ENCODE data around the gene RBM34.
"Not testable (repeated sequence)": the region's sequence is repeated elsewhere in the genome, so short reads cannot be mapped to it uniquely, and the experiment has no call there.

RBM34 gene

DNA sequence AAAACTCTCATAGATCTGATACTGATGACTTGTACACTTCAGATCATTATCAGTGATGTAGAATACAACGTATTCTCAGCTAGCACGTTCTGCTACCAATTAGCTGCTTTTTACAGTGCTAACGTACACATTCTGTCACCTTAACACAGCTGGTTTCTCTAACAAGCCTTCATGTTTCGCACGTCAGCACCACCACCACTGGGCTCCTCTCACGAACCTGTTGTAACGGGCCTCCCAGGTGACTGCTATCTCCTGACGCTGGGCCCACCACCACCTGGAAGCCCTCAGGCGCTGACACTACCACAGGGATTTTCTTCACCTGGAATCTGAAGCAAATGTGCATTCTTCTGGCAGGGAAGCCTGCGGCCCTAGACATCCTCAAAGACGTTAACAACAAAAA lies 52.2 kb downstream of the RBM34 start:
- no peak for DNase-seq

DNA sequence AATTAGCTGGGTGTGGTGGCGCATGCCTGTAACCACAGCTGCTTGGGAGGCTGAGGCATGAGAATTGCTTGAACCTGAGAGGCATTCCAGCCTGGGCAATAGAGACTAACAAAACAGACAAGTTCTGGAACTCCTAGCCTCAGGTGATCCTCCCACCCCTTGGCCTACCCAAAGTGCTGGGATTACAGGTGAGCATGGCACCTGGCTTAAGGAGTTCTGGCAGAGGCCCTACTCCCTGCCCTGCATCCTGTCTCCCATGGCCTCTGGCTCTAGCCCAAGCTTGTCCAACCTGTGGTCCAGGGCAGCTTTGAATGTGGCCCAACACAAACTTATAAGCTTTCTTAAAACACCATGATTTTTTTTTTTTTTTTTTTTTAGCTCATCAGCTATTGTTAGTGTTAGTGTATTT lies 52.9 kb downstream of the RBM34 start:
- DNase-seq, result no peak

DNA sequence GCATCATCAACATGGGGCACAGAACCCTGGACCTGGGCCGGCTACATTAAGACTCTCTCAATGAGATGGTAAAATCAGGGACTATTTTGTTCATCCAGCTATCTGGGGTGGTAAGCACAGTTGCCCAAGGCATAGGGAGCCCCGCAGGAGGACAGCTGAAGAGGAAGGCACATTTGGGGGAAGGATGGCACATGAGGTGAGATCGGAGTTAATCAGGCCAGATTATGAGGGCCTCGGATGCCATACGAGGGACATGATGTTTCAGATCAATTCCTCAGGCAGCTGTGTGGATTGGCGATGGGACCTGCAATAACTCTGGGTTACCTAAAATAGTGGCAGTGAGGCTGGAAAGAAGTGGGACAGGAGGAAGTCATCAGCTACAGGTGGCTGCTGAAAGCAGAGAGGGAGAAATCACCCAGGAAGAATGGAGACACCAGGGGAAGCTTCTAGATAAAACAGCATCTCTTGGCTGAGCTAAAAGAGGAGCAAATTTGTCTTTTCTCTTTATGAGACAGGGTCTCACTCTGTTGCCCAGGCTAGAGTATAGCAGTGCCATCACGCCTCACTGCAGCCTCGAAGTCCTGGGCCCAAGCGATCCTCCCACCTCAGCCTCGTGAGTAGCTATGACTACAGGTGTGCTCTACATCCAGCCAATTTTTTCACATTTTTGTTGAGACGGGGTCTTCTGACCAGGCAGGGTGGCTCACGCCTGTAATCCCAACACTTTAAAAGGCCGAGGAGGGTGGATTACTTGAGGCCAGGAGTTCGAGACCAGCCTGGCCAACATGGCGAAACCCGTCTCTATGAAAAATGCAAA lies 53.5 kb downstream of the RBM34 start:
- no peak for DNase-seq

DNA sequence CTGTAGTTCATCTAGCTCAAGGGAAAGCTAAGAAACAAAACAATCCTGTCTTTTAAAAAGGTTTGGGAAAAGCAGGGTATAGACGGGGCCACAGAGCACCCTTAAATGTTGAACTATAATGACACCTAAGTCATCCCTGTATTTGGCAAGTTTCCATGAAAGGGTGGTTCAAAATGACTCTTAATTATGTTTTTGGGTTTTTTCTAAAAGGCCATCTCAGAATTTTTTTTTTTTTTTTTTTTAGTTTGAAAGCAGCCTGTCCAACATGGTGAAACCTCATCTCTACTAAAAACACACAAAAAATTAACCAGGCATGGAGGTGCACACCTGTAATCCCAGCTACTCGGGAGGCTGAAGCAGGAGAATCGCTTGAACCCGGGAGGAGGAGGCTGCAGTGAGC lies 54.6 kb downstream of the RBM34 start:
- no peak for DNase-seq

DNA sequence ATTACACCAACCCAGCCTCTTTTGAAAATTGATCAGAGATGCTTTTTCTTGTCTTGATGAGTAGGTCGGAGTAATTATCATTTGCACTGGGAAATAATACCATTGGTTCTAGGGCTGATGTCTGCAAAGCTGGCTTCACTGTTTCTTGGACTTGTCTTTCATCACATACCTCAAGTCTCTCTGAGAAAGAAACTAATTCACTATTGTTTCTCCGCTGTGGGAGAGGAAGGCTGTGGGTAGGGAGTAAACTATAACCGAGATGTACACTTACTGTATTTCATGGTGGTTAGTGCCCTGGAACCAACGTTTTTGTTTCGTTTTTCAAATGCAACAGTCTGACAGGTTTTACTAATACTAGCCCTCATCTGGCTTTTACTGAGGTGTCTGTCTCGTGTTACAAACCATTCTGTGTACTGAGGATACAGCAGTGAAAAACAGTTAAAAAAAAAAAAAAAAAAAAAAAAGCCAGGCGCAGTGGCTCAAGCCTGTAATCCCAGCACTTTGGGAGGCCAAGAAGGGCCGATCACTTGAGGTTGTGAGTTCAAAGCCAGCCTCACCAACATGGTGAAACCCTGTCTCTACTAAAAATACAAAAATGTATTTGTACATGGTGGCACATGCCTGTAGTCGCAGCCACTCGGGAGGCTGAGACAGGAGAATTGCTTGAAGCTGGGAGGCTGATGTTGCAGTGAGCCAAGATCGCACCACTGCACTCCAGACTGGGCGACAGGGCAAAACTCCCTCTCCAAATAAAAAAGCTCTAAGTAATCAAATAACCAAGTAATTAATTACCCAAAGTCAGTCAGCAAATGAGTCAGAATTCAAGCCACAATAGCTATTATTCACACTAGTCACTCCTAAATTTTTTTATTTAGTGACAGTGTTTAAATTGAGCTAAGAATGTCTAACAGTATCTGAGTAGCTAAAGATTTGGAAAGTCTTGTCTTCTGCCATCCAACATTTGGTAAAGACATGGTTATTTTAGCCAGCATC lies 55.7 kb downstream of the RBM34 start:
- no peak for DNase-seq

DNA sequence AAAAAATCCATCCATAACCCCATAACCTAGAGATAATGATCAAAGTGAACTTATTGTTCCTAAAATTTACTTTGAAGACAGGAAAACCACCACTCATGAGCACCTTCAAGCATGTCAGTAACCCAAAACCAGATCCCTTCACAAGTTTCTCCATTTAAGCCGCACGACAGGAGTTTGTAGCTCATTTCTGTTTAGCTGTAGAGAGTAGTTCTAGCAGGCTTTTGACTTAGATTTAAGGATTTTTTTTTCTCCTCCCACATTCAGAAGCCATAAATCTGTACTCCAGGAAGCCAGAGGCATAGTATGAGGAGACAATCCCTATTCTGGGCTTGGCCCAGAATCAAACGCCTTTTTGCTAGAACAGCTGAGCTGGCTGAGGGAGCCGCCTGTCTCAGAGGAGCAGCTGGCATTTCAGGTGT lies 58.0 kb downstream of the RBM34 start:
- DNase-seq, result no peak

DNA sequence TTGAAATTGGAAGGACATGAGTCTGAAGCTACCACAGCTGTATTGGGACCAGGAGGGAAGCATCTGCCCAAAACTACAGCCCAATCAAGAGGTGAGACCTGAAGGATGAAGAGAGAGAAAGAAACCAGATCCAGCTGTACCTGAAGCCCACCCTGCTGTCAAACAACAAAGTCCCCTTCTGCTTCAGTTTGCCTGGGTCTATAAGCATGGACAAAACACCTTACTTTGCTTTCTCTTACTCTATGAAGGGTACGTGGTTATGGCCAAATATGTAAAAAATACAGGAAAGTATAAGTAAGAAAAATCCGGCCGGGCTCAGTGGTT lies 58.8 kb downstream of the RBM34 start:
- no peak for DNase-seq

DNA sequence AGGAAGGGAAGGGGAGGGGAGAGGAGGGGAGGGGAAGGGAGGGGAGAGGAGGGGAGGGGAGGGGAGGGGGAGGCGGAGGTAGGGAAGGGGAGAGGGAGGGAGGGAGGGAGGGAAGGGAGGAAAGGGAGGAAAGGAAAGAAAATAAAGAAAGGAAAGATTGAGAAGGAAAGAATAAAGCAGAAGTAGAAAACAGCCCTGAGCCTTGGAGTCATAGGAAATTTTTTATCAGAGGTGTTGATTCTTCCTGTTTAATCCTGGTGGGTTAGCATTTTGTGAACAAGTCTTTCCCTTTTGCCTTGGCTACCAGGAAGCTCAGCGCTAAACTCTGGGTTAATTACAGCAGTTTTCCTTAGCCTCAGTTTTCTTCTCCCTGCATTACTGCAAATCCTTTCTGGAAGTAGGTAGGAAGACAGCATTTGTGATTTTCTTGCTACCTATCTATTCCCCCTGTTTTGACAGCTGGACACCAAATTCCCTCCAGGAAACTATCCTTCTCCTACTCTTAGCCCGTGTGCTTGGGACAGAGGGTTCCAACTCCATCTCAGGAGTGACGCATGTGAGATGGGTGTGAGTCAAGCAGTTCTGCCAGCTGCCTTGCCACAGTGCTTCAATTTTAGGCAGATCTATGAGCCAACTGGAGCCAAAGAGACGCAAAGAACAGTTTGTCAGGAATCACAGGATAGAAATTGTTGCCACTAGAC lies 59.3 kb downstream of the RBM34 start:
- DNase-seq, result no peak

DNA sequence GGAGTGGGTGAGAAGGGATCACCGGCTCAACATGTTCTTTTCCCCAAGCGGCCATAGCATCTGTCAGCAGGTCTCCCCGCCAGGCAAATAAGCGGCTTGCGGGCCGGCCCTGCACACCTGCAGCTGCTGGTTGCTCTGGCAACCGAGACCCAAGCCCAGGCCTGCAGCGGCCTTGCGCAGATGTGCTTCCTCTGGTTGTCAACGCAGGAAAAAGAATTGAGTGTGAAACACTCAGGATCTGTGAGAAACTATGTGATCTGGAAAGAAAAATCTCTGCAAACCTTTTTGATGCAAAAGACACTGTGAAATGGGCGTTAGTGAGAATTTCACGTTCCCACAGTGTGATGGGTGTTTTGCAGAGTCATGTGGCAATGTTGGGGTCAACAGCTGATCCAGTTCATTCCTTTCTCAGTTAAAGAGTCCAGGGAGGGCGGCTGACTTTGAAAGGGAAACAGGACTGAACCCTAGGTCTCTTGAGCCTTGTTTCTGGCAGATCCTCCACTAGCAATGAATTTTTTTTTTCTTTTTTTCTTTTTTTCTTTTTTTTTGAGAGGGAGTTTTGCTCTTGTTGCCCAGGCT lies 60.8 kb downstream of the RBM34 start:
- DNase-seq, result no peak

DNA sequence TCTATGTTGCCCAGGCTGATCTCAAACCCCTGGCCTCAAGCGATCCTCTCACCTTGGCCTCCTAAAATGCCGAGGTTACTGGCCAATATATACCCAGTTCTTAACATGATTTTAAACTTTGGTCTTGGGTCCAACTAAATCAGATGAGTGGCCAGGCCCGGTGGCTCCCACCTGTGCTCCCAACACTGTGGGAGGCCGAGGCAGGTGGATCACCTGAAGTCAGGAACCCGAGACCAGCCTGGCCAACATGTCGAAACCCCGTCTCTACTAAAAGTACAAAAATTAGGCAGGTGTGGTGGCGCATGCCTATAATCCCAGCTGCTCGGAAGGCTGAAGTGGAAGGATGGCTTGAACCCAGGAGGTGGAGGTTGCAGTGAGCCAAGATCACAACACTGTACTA lies 62.1 kb downstream of the RBM34 start:
- DNase-seq, result no peak

DNA sequence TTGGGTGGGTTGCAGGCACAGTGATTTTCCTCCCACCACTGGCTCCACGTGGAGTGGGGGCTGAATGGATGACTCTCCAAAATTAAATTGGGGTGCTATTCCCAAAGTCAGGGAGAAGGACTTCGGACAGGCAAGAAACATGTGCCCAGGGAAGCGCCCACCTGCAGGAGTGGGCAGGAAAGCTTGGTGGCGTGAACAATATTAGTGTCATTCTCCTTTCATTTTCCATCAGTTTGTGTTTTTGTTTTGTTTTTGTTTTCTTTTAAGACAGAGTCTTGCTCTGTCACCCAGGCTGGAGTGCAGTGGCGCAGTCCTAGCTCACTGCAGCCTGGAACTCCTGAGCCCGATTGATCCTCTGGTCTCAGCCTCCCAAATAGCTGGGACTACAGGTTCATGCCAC lies 62.5 kb downstream of the RBM34 start:
- no peak for DNase-seq

DNA sequence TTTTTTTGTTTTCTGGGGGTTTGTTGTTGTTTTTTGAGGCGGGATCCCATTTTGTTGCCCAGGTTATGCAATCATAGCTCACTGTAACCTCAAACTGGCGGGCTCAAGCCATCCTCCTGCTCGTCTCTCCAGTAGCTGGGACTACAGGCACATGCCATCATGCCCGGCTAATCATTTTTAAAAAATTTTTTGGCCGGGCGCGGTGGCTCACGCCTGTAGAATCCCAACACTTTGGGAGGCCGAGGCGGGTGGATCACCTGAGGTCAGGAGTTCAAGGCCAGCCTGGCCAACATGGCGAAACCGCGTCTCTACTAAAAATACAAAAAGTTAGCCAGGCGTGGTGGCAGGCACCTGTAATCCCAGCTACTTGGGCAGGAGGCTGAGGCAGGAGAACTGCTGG lies 63.5 kb downstream of the RBM34 start:
- not testable (repeated sequence) for DNase-seq

DNA sequence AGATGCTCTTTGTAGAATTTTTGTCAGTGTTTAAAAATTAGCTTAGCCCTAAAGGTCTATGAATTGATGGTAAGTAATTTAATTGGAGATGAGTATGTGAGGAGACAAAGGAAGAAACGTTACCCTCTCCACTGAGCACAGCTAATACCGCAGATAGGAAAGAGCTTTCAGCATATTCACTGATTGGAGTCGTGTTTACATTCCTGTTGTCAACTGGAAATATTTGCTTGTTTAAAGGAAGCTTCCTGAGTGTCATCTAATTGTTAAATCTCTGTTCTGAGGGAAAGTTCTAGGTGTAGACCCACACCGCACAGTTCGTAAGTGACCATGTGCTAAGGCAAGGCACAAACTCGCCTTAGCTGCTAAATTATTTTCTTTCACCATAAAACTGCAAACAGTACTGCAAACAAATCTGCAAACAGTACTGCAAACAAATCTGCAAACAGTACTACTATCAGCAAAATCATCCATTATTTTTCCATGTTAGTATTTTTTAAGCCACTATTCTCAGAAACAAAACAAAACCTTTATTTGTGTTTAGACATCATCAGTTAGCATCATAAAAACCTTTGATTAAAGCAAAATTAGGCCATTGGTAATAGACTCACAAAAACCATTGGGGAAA lies 65.0 kb downstream of the RBM34 start:
- DNase-seq, result no peak

DNA sequence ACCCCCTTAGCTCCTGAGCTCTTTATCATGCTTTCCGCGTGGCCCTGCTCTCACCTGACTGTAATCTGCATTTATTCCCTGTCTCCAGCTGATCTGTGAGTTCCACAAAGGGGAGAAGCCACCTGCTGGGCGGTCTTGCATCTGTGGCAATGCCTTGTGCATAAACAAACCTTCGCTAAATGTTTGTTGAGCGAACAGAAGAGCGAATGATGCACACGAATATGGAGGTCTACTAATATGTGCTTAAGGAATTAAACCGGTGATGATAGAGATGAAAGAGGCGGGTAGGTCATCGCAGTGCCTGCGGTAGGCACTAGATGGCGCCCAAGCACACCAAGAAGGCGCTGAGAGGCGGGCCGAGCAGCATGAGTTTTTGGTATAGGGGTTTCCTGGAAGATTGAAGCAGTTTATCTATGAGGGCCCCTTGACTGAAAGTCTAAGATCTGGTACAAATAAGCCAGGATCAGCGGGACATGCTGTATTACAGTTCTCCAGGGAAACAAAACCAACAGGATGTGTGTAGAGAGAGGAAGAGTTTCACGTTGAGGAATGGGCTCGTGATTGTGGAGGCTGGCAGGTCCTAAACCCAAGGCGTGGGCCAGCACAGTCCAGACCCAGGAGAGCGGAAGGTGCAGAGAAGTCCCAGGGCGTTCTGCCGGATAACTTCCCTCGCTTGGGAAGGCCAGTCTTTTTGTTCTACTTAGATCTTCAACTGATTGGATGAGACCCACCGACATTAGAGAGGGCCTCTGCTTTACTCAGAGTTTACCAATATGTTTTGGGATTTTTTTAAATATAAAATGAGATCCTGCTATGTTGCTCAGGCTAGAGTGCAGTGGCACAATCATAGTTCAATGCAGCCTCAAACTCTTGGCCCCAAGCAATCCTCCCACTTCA lies 67.1 kb downstream of the RBM34 start:
- DNase-seq, result peak; percentile 85

DNA sequence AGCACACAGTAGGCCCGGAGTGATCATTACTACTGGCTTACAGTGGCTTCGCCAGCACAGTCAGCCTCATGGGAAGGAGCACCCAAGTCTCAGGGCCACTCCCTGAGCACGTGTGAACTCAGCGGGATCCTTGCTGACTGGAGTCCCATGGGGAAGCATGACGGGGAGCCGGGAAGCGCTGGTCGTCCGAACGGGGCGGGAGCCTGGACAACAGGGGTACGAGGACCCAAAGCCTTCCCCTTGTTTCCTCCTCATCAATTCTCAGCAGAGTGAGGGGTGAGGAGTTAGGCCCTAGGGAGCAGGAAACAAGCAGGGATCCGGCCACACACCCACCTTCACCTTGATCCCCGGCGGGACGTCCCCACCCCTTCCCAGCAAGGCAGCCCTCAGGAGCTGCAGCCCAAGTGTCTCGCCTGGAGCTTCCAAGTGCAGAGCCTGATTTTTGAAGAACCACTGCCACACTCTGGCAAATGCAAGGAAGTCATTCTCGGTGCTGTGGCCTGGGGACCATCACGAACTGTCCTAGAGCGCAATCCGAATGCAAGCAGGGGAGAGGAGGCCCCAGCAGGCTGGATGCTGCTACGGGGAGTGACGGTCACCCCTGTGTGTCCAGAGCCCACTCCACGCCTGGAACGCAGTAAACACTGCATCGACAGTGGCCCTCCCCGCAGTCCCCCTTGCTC lies 67.9 kb downstream of the RBM34 start:
- no peak for DNase-seq

DNA sequence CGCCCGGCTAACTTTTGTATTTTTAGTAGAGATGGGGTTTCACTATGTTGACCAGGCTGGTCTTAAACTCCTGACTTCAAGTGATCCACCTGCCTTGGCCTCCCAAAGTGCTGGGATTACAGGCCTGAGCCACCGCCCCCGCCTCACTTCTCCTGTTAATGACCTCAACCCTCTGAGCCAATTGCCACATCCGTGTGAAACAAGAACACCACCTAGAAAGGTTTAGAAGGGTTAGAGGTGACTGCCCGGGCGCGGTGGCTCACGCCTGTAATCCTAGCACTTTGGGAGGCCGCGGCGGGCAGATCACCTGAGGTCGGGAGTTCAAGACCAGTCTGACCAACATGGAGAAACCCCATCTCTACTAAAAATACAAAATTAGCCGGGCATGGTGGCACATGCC lies 68.6 kb downstream of the RBM34 start:
- not testable (repeated sequence) for DNase-seq

DNA sequence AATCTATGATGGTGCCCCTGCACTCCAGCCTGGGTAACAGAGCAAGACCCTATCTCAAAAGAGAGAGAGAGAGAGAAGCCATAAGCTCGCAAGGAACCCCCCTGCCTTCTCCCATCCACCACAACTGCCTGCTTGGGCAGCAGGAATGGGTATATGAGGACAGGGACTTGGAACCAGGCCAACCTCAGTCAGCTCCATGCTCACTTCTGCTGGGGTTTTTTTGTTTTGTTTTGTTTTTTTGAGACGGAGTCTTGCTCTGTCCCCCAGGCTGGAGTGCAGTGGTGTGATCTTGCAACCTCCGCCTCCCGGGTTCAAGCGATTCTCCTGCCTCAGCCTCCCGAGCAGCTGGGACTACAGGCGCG lies 69.0 kb downstream of the RBM34 start:
- not testable (repeated sequence) for DNase-seq

DNA sequence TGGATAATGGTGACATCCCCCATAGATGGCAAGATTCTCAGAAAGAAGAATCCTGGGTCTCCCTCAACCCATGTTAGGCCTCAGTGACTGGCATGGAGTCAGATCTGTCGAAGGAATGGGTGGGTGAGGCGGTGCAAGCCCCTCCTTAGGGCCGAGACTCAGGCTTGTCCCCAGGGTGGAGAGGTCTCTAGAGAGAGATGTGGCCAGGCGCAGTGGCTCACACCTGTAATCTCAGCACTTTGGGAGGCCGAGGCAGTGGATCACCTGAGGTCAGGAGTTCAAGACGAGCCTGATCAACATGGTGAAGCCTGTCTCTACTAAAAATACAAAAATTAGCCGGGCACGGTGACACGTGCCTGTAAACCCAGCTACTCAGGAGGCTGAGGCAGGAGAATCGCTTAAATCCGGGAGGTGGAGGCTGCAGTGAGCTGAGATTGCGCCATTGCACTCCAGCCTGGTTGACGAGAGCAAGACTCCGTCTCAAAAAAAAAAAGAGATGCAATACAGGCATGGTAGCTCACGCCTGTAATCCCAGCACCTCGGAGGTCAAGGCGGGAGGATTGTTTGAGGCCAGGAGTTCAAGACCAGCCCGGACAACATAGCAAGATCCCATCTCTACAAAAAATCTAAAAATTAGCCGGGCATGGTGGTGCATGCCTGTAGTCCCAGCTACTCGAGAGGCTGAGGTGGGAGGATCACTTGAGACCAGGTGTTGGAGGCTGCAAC lies 69.6 kb downstream of the RBM34 start:
- DNase-seq, result not testable (repeated sequence)

DNA sequence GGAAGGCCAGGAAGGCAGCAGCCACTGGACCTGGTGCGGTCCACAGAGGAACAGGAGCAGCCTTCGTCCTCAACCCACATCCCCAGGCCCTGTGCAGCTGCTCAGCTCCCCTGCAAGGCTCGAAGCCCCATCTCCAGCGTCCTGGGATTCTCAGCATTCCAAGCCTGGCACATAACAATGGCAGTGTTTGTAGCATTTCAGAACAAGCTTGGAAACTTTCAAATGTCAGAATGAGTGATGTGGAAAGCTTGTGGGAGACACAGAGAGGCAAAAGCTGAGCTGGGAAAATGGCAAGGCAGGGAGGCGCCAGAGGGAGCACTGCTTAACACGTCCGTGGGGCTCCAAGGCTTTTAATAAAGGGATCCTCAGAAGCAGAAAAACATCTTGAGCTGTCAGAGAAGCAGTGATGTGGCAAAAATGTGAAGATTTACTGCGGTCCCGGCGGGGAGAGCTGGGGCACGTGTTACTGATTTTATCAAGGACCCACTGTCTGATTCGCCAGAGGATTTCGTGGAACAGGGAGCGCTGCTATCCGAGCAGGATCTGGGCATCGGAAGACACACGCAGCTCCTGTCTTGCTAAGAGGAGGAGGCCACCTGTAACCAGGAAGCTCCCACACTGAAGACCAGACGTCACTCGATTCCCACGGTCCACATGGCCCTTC lies 70.5 kb downstream of the RBM34 start:
- no peak for DNase-seq

DNA sequence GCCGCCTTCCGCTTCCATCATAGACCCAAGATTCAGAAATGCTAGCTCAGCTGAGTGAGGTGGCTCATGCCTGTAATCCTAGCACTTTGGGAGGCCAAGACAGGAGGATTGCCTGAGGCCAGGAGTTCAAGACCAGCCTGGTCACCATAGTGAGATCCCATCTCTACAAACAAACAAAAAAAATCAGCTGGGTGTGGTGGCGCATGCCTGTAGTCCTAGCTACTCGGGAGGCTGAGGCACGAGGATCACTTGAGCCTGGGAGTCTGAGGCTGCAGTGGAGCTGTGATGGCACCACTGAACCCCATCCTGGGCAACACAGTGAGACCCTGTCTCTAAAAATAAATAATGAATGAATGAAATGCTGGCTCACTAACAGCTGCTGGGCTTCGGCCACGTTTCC lies 72.1 kb downstream of the RBM34 start:
- no peak for DNase-seq
